Mesothelial cell of epicardium (in vitro differentiated cells): ENCODE results near the gene ASTN2. TPM values are rescaled to one million over a fixed set of nuclear protein-coding genes. Genes with fewer than 3 reads are reported as not detected.

Source experiments
- DNase-seq, 2 experiments: peaks; one replicate each; pipeline ENCODE4 v3.0.0; 2021; ENCODE audit warnings: low spot score in 2 of 2; ENCODE audit not compliant: unreplicated experiment in 2 of 2
- H3K27ac Mint-ChIP-seq: 2 replicates; pipeline ENCODE4 v1.8.0; 2021; ENCODE audit warnings: mixed read lengths
- H3K27me3 Mint-ChIP-seq: 2 replicates; pipeline ENCODE4 v1.8.0; 2021; ENCODE audit warnings: low read depth, mixed read lengths
- H3K36me3 Mint-ChIP-seq: 2 replicates; pipeline ENCODE4 v1.8.0; 2021; ENCODE audit warnings: mixed read lengths
- H3K4me1 Mint-ChIP-seq: 2 replicates; pipeline ENCODE4 v1.8.0; 2021; ENCODE audit warnings: mixed read lengths
- H3K4me3 Mint-ChIP-seq: 2 replicates; pipeline ENCODE4 v1.8.0; 2021; ENCODE audit warnings: mild to moderate bottlenecking, moderate library complexity, mixed read lengths
- H3K9me3 Mint-ChIP-seq: 2 replicates; pipeline ENCODE4 v1.8.0; 2021; ENCODE audit warnings: mixed read lengths
- CTCF ChIP-seq: fragments of 200-600 bp; sonication (generic); IDR thresholded peaks from one replicate; pipeline ENCODE4 v1.5.0; 2021; ENCODE audit warnings: antibody characterized with exemption; ENCODE audit not compliant: unreplicated experiment
- total RNA-seq: library from RNA; stranded (reverse); gene quantifications from 3 replicates; pipeline ENCODE4 v1.2.1, GENCODE V29; 2021

Gene ASTN2
- total RNA-seq, 1 donor from 2014 or later: 12.2 TPM

- no peak for TF ChIP-seq CTCF
- DNase-seq: no peak
- Mint-ChIP-seq H3K9me3 (no peaks in the 10 kb centered on the region), H3K27ac (no peak overlapping the region), H3K36me3 (peaks cover 4% of the 10 kb centered on the region), H3K27me3 (no peaks in the 10 kb centered on the region), H3K4me1 (no peaks in the 10 kb centered on the region), H3K4me3 (no peak overlapping the region)
Observed at GRCh38 chr9:116422119-116422979, 992.5 kb downstream of the ASTN2 start.

DNA sequence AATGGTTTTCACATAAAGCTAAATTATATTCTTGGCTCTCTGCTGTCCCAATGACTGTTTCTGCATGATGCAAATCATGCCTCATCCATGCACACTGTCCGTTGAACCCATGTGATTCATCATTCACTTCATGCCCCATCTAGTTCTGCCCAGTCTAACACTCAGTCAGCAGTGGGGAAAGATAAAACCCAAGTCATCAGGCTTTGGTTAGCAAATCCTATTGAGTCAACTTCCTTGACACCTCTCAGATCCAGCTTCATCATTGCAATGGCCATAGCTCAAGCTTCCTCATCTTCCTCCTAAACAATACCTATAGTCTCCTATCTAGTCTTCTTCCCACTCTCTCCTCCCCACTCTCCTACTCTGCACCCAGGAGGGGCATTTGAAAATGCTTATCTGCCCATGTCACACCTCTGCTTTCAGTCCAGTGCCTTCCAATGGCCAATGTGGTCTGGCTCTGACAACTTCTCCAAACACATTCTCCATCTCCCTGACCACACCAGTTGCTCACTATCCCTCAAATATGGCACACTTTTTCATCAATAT is 993.8 kb downstream of the ASTN2 start:
- Mint-ChIP-seq H3K4me3 (no peak overlapping the region), H3K4me1 (no peaks in the 10 kb centered on the region), H3K36me3 (peaks cover 4% of the 10 kb centered on the region), H3K27me3 (no peaks in the 10 kb centered on the region), H3K27ac (no peak overlapping the region), H3K9me3 (no peaks in the 10 kb centered on the region)
- TF ChIP-seq CTCF: no peak
- DNase-seq: no peak

- H3K4me1 Mint-ChIP-seq: no peaks in the 10 kb centered on the region
Observed at GRCh38 chr9:116419181-116419580, 995.7 kb downstream of the ASTN2 start.

GRCh38 chr9:116417464-116417863 is 997.4 kb downstream of the ASTN2 start:
- Mint-ChIP-seq H3K36me3 (no peaks in the 10 kb centered on the region), H3K9me3 (no peaks in the 10 kb centered on the region), H3K4me1 (no peaks in the 10 kb centered on the region), H3K27ac (no peak overlapping the region), H3K4me3 (no peak overlapping the region), H3K27me3 (no peaks in the 10 kb centered on the region)
- no peak for TF ChIP-seq CTCF
- DNase-seq: no peak

More at GRCh38 chr9:116419181-116419580, 995.7 kb downstream of the ASTN2 start:
- Mint-ChIP-seq H3K27me3 (no peaks in the 10 kb centered on the region), H3K27ac (no peak overlapping the region), H3K36me3 (no peaks in the 10 kb centered on the region), H3K4me3 (no peak overlapping the region), H3K9me3 (no peaks in the 10 kb centered on the region)
- DNase-seq: no peak
- no peak for TF ChIP-seq CTCF

- no peaks in the 10 kb centered on the region for H3K4me1 Mint-ChIP-seq
- no peak overlapping the region for H3K4me3 Mint-ChIP-seq
- no peak overlapping the region for H3K27ac Mint-ChIP-seq
- H3K27me3 Mint-ChIP-seq: no peaks in the 10 kb centered on the region
- no peak for DNase-seq
- no peaks in the 10 kb centered on the region for H3K9me3 Mint-ChIP-seq
- TF ChIP-seq CTCF: no peak
- H3K36me3 Mint-ChIP-seq: no peaks in the 10 kb centered on the region
Observed at GRCh38 chr9:116416421-116416820, 998.4 kb downstream of the ASTN2 start.
